ENCODE results near the gene RNU6-9.
"Not testable (repeated sequence)": the region's sequence is repeated elsewhere in the genome, so short reads cannot be mapped to it uniquely, and the experiment has no call there.

RNU6-9 gene

GRCh38 chr19:878751-879561, 14.3 kb upstream of the RNU6-9 start:
- DNase-seq: not testable (repeated sequence)

- DNase-seq: no peak
Observed at GRCh38 chr19:879711-880438, 13.4 kb upstream of the RNU6-9 start.

- DNase-seq: no peak
Observed at GRCh38 chr19:881385-882071, 11.8 kb upstream of the RNU6-9 start.

- no peak for DNase-seq
Observed at GRCh38 chr19:882871-883497, 10.3 kb upstream of the RNU6-9 start.

- no peak for DNase-seq
Observed at GRCh38 chr19:883661-884211, 9.5 kb upstream of the RNU6-9 start.

GRCh38 chr19:884420-885211, 8.7 kb upstream of the RNU6-9 start:
- no peak for DNase-seq

- DNase-seq: no peak
Observed at GRCh38 chr19:885536-886224, 7.6 kb upstream of the RNU6-9 start.

- DNase-seq: no peak
Observed at GRCh38 chr19:887072-887471, 6.2 kb upstream of the RNU6-9 start.

GRCh38 chr19:887599-887998, 5.7 kb upstream of the RNU6-9 start:
- DNase-seq: no peak

- peak; percentile 47 for DNase-seq
Observed at GRCh38 chr19:888581-889385, 4.5 kb upstream of the RNU6-9 start.

- DNase-seq: no peak
Observed at GRCh38 chr19:889662-890295, 3.5 kb upstream of the RNU6-9 start.

- DNase-seq: no peak
Observed at GRCh38 chr19:890831-891230, 2.5 kb upstream of the RNU6-9 start.

GRCh38 chr19:891421-892200, 1.7 kb upstream of the RNU6-9 start:
- DNase-seq: not testable (repeated sequence)

GRCh38 chr19:892243-892893, 916 bp upstream of the RNU6-9 start:
- peak; percentile 55 for DNase-seq

- no peak for DNase-seq
Observed at GRCh38 chr19:896434-896833, 3.1 kb downstream of the RNU6-9 start.

GRCh38 chr19:896999-897398, 3.7 kb downstream of the RNU6-9 start:
- no peak for DNase-seq

GRCh38 chr19:897442-898039, 4.3 kb downstream of the RNU6-9 start:
- no peak for DNase-seq

- DNase-seq: no peak
Observed at GRCh38 chr19:898663-899062, 5.4 kb downstream of the RNU6-9 start.

Measured in activated CD8-positive, alpha-beta memory T cell treated with anti-CD3 and anti-CD28 coated beads, Interleukin-2, amount 50 U/mL, for 4 hours (primary cell).